ENCODE results near the gene MYO9A. TPM values are rescaled to one million over a fixed set of nuclear protein-coding genes. Genes with fewer than 3 reads are reported as not detected.
"Not testable (repeated sequence)": the region's sequence is repeated elsewhere in the genome, so short reads cannot be mapped to it uniquely, and the experiment has no call there.

Gene MYO9A
- total RNA-seq, 1 donor from 2014 or later: 17.0 TPM

GRCh38 chr15:72112116-72112515, 5.8 kb downstream of the MYO9A start:
- H3K27me3 ChIP-seq (ENCODE audit: control insufficient read depth, insufficient read depth, low read length): no peaks in the 10 kb centered on the region
- DNase-seq (ENCODE audit: low read depth): no peak
- TF ChIP-seq, protein P1, sequence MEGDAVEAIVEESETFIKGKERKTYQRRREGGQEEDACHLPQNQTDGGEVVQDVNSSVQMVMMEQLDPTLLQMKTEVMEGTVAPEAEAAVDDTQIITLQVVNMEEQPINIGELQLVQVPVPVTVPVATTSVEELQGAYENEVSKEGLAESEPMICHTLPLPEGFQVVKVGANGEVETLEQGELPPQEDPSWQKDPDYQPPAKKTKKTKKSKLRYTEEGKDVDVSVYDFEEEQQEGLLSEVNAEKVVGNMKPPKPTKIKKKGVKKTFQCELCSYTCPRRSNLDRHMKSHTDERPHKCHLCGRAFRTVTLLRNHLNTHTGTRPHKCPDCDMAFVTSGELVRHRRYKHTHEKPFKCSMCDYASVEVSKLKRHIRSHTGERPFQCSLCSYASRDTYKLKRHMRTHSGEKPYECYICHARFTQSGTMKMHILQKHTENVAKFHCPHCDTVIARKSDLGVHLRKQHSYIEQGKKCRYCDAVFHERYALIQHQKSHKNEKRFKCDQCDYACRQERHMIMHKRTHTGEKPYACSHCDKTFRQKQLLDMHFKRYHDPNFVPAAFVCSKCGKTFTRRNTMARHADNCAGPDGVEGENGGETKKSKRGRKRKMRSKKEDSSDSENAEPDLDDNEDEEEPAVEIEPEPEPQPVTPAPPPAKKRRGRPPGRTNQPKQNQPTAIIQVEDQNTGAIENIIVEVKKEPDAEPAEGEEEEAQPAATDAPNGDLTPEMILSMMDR (IDR thresholded peaks at IDR 0.05; ENCODE audit: insufficient read depth, low read length, poor library complexity, severe bottlenecking): no peak
- no peaks in the 10 kb centered on the region for H3K36me3 ChIP-seq (ENCODE audit: control insufficient read depth, insufficient read depth, low read length)
- no peak overlapping the region for H3K4me3 ChIP-seq (ENCODE audit: low read depth, low read length)

GRCh38 chr15:72110355-72110754, 7.6 kb downstream of the MYO9A start:
- H3K27me3 ChIP-seq (ENCODE audit: control insufficient read depth, insufficient read depth, low read length): no peaks in the 10 kb centered on the region
- no peak overlapping the region for H3K4me3 ChIP-seq (ENCODE audit: low read depth, low read length)
- H3K36me3 ChIP-seq (ENCODE audit: control insufficient read depth, insufficient read depth, low read length): no peaks in the 10 kb centered on the region
- no peak for DNase-seq (ENCODE audit: low read depth)
- TF ChIP-seq, protein P1 (IDR thresholded peaks at IDR 0.05; ENCODE audit: insufficient read depth, low read length, poor library complexity, severe bottlenecking): no peak

- DNase-seq (ENCODE audit: low read depth): no peak
- TF ChIP-seq, protein P1 (IDR thresholded peaks at IDR 0.05; ENCODE audit: insufficient read depth, low read length, poor library complexity, severe bottlenecking): no peak
- Histone ChIP-seq H3K27me3 (ENCODE audit: control insufficient read depth, insufficient read depth, low read length) (no peaks in the 10 kb centered on the region), H3K4me3 (ENCODE audit: low read depth, low read length) (no peak overlapping the region), H3K36me3 (ENCODE audit: control insufficient read depth, insufficient read depth, low read length) (no peaks in the 10 kb centered on the region)
Measured at GRCh38 chr15:72106068-72106467, 11.9 kb downstream of the MYO9A start.

DNA sequence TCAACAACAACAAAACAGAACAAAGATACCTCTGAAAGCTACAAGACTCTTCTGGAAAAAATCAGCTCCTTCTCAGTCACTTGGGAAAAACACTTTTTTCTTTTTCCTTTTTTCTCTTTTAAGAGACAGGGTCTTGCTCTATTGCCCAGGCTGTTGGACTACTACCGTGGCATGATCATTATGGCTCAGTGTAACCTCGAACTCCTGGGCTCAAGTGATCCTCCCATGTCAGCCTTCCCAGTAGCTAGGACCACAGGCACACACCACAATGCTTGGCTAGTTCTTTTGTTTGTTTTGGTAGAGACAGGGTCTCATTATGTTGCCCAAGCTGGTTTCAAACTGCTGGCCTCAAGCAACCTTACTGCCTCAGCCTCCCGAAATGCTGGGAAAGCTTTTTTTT, 12.8 kb downstream of the MYO9A start:
- no peaks in the 10 kb centered on the region for H3K27me3 ChIP-seq (ENCODE audit: control insufficient read depth, insufficient read depth, low read length)
- H3K36me3 ChIP-seq (ENCODE audit: control insufficient read depth, insufficient read depth, low read length): no peaks in the 10 kb centered on the region
- H3K4me3 ChIP-seq (ENCODE audit: low read depth, low read length): no peak overlapping the region
- no peak for DNase-seq (ENCODE audit: low read depth)
- TF ChIP-seq, protein P1 (IDR thresholded peaks at IDR 0.05; ENCODE audit: insufficient read depth, low read length, poor library complexity, severe bottlenecking): no peak

GRCh38 chr15:72100551-72100950, 17.4 kb downstream of the MYO9A start:
- not testable (repeated sequence) for DNase-seq (ENCODE audit: low read depth); H3K27me3 ChIP-seq (ENCODE audit: control insufficient read depth, insufficient read depth, low read length); H3K4me3 ChIP-seq (ENCODE audit: low read depth, low read length); H3K36me3 ChIP-seq (ENCODE audit: control insufficient read depth, insufficient read depth, low read length)

GRCh38 chr15:72099155-72099554, 18.8 kb downstream of the MYO9A start:
- no peak for DNase-seq (ENCODE audit: low read depth)
- TF ChIP-seq, protein P1 (IDR thresholded peaks at IDR 0.05; ENCODE audit: insufficient read depth, low read length, poor library complexity, severe bottlenecking): no peak
- Histone ChIP-seq H3K27me3 (ENCODE audit: control insufficient read depth, insufficient read depth, low read length) (no peaks in the 10 kb centered on the region), H3K4me3 (ENCODE audit: low read depth, low read length) (no peak overlapping the region), H3K36me3 (ENCODE audit: control insufficient read depth, insufficient read depth, low read length) (no peaks in the 10 kb centered on the region)

Data from kidney epithelial cell (primary cell).